ENCODE results near the gene NOSIP. TPM values are rescaled to one million over a fixed set of nuclear protein-coding genes. Genes with fewer than 3 reads are reported as not detected.

The NOSIP gene
- total RNA-seq, 2 experiments from 2014 or later = 75.6 to 79.4 TPM

- H3K4me3 Mint-ChIP-seq = peak overlapping the region; percentile 77
- intact Hi-C loops (cut with micrococcal nuclease) = loop anchor here (2.0 to 5.0 kb wide), 2 partner anchors 48 to 85 kb away; partner anchors contain the start of genes PRMT1 and RRAS
- no peaks in the 10 kb centered on the region for H3K9me3 Mint-ChIP-seq
- H3K27ac Mint-ChIP-seq = peak overlapping the region; percentile 81
- H3K36me3 Mint-ChIP-seq (ENCODE audit: low read depth) = peaks cover 11% of the 10 kb centered on the region
- ChIA-PET CTCF (interaction anchor here (0.7 to 1.6 kb wide), 7 partner anchors 13 to 89 kb away, joined by 3 to 5 read pairs (median 3); partner anchors contain the start of gene RRAS), POLR2A (interaction anchor here (0.6 to 5.3 kb wide), 9 partner anchors 12 to 105 kb away, joined by 3 to 48 read pairs (median 4); partner anchors contain the start of genes NOSIP, PRMT1, PRRG2 and RPL13A)
- DNase-seq = peak; percentile 55
- ATAC-seq = no peak
- TF ChIP-seq CTCF (IDR thresholded peaks at IDR 0.05) = no peak
- no peaks in the 10 kb centered on the region for H3K27me3 Mint-ChIP-seq
- H3K4me1 Mint-ChIP-seq (ENCODE audit: low read depth) = peaks cover 23% of the 10 kb centered on the region
Measured at GRCh38 chr19:49592486-49593232, 12.3 kb upstream of the NOSIP start.

- H3K27me3 Mint-ChIP-seq = no peaks in the 10 kb centered on the region
- peak overlapping the region; percentile 81 for H3K27ac Mint-ChIP-seq
- no peaks in the 10 kb centered on the region for H3K9me3 Mint-ChIP-seq
- CTCF ChIA-PET = interaction anchor here (0.9 to 1.6 kb wide), 4 partner anchors 12 to 88 kb away, joined by 3 to 5 read pairs (median 4); partner anchors contain the start of gene NOSIP
- peaks cover 9% of the 10 kb centered on the region for H3K36me3 Mint-ChIP-seq (ENCODE audit: low read depth)
- TF ChIP-seq CTCF (IDR thresholded peaks at IDR 0.05) = no peak
- POLR2A ChIA-PET = interaction anchor here (0.8 to 5.3 kb wide), 8 partner anchors 11 to 104 kb away, joined by 3 to 48 read pairs (median 4); partner anchors contain the start of genes NOSIP, PRMT1, PRRG2 and RRAS
- H3K4me1 Mint-ChIP-seq (ENCODE audit: low read depth) = peaks cover 23% of the 10 kb centered on the region
- peak overlapping the region; percentile 77 for H3K4me3 Mint-ChIP-seq
- no peak for ATAC-seq
- DNase-seq = peak; percentile 70
- intact Hi-C loops (cut with micrococcal nuclease) = loop anchor here (2.0 to 5.0 kb wide), 2 partner anchors 49 to 85 kb away; partner anchors contain the start of genes PRMT1 and RRAS
Measured at GRCh38 chr19:49591731-49592485, 11.6 kb upstream of the NOSIP start.

- peaks cover 23% of the 10 kb centered on the region for H3K4me1 Mint-ChIP-seq (ENCODE audit: low read depth)
- intact Hi-C loops (cut with micrococcal nuclease) = loop anchor here (1.0 to 5.0 kb wide), 2 partner anchors 11 to 86 kb away; partner anchors contain the start of genes NOSIP and PRMT1
- ATAC-seq = peak; percentile 24
Measured at GRCh38 chr19:49590971-49591730, 10.8 kb upstream of the NOSIP start, which contains the start of gene PRR12. Gene PRR12 (plus strand): TSS chr19:49591182. CDS start chr19:49591655, 473 bp downstream.

More at GRCh38 chr19:49590971-49591730, 10.8 kb upstream of the NOSIP start, which contains the start of gene PRR12:
- Mint-ChIP-seq H3K27me3 (no peaks in the 10 kb centered on the region), H3K4me3 (peak within 1 kb of the TSS; percentile 77), H3K36me3 (ENCODE audit: low read depth) (peaks cover 9% of the 10 kb centered on the region), H3K27ac (peak within 1 kb of the TSS; percentile 92), H3K9me3 (no peaks in the 10 kb centered on the region)
- POLR2A ChIA-PET = interaction anchor here (0.8 to 5.3 kb wide), 15 partner anchors 10 to 278 kb away, joined by 3 to 48 read pairs (median 3); partner anchors contain the start of genes NOSIP, PRMT1, PRRG2 and RPL13A
- DNase-seq = peak; percentile 85
- no peak for TF ChIP-seq CTCF (IDR thresholded peaks at IDR 0.05)
- CTCF ChIA-PET = interaction anchor here (0.7 to 1.2 kb wide), 5 partner anchors 11 to 85 kb away, joined by 3 to 4 read pairs (median 4); partner anchors contain the start of gene NOSIP

All from activated CD8-positive, alpha-beta T cell treated with anti-CD3 and anti-CD28 coated beads for 36 hours (primary cell).